Stimulated activated CD8-positive, alpha-beta memory T cell treated with anti-CD3 and anti-CD28 coated beads, Interleukin-4, amount 100 ng/mL, for 1 hour (primary cell): ENCODE measurements around the gene GTSE1.
"Not testable (repeated sequence)": the region's sequence is repeated elsewhere in the genome, so short reads cannot be mapped to it uniquely, and the experiment has no call there.

Experiments used
- DNase-seq, 2 donors: peaks; one replicate each; pipeline ENCODE4 v3.0.0-alpha.2; 2020; ENCODE audit warnings: low read depth in 2 of 2, low spot score in 1 of 2

Gene GTSE1

GRCh38 chr22:46296257-46297150 is at the start of gene GTSE1:
TSS of gene GTSE1 (plus strand) at chr22:46296870. CDS start at chr22:46297401, 531 bp downstream.
- peak; percentile 87 to 95 for DNase-seq

GRCh38 chr22:46247443-46247975 is 49.2 kb upstream of the GTSE1 start:
- no peak for DNase-seq

GRCh38 chr22:46250035-46250782 is 46.5 kb upstream of the GTSE1 start, which contains the start of gene CDPF1:
TSS of gene CDPF1 (minus strand) at chr22:46250293. CDS start at chr22:46248284, 2,009 bp downstream.
- DNase-seq: peak; percentile 82 to 84

- DNase-seq: no peak
Measured at GRCh38 chr22:46250783-46251125, 45.9 kb upstream of the GTSE1 start.

GRCh38 chr22:46251266-46251665 is 45.4 kb upstream of the GTSE1 start:
- DNase-seq: no peak

GRCh38 chr22:46251816-46252380 is 44.8 kb upstream of the GTSE1 start:
- no peak for DNase-seq

GRCh38 chr22:46256358-46256958 is 40.2 kb upstream of the GTSE1 start:
- DNase-seq: no peak

- DNase-seq: no peak
Measured at GRCh38 chr22:46259374-46259773, 37.3 kb upstream of the GTSE1 start.

GRCh38 chr22:46260038-46260437 is 36.6 kb upstream of the GTSE1 start:
- DNase-seq: no peak

GRCh38 chr22:46262449-46263215 is 34.0 kb upstream of the GTSE1 start:
- DNase-seq: no peak

GRCh38 chr22:46263216-46263590 is 33.5 kb upstream of the GTSE1 start, which contains the start of gene PKDREJ:
TSS of gene PKDREJ (minus strand) at chr22:46263343. CDS start at chr22:46263322, 21 bp downstream.
- DNase-seq: no peak

GRCh38 chr22:46264520-46264919 is 32.1 kb upstream of the GTSE1 start:
- DNase-seq: not testable (repeated sequence)

- not testable (repeated sequence) for DNase-seq
Measured at GRCh38 chr22:46265627-46266026, 31.0 kb upstream of the GTSE1 start.

- DNase-seq: no peak
Measured at GRCh38 chr22:46267431-46268279, 29.0 kb upstream of the GTSE1 start, which contains the start of gene TTC38. TSS of gene TTC38 (plus strand) at chr22:46268008. CDS start at chr22:46268040, 32 bp downstream.

GRCh38 chr22:46269564-46269963 is 27.1 kb upstream of the GTSE1 start:
- no peak for DNase-seq

GRCh38 chr22:46272196-46272595 is 24.5 kb upstream of the GTSE1 start:
- DNase-seq: no peak

GRCh38 chr22:46272762-46273431 is 23.8 kb upstream of the GTSE1 start:
- DNase-seq: no peak

- DNase-seq: no peak
Measured at GRCh38 chr22:46273432-46274148, 23.1 kb upstream of the GTSE1 start.
